Activated effector memory CD4-positive, alpha-beta T cell treated with anti-CD3 and anti-CD28 coated beads, Interleukin-2, amount 50 U/mL, for 16 hours (primary cell): ENCODE measurements around the gene NCKAP1.
"Not testable (repeated sequence)": the region's sequence is repeated elsewhere in the genome, so short reads cannot be mapped to it uniquely, and the experiment has no call there.

Source experiments
- DNase-seq: peaks from one replicate; pipeline ENCODE4 v3.0.0-alpha.2; 2020

The NCKAP1 gene

GRCh38 chr2:183038341-183039300 is at the start of gene NCKAP1:
Gene NCKAP1 (minus strand): TSS chr2:183038457. CDS start chr2:183038099, 358 bp downstream.
- DNase-seq = peak; percentile 95

GRCh38 chr2:183081911-183082310 is 43.7 kb upstream of the NCKAP1 start:
- DNase-seq = no peak

- DNase-seq = no peak
Measured at GRCh38 chr2:183079139-183079775, 41.0 kb upstream of the NCKAP1 start.

- DNase-seq = peak; percentile 89
Measured at GRCh38 chr2:183078464-183079138, 40.3 kb upstream of the NCKAP1 start, which contains the start of gene DUSP19. Gene DUSP19 (plus strand): TSS chr2:183078747. CDS start chr2:183078934, 187 bp downstream.

GRCh38 chr2:183078163-183078463 is 39.9 kb upstream of the NCKAP1 start:
- DNase-seq = peak; percentile 65

GRCh38 chr2:183072177-183072576 is 33.9 kb upstream of the NCKAP1 start:
- no peak for DNase-seq

GRCh38 chr2:183070942-183071844 is 32.9 kb upstream of the NCKAP1 start:
- no peak for DNase-seq

- DNase-seq = no peak
Measured at GRCh38 chr2:183069174-183069573, 30.9 kb upstream of the NCKAP1 start.

- DNase-seq = no peak
Measured at GRCh38 chr2:183068561-183068960, 30.3 kb upstream of the NCKAP1 start.

- DNase-seq = no peak
Measured at GRCh38 chr2:183063083-183063482, 24.8 kb upstream of the NCKAP1 start.

- no peak for DNase-seq
Measured at GRCh38 chr2:183060571-183061231, 22.4 kb upstream of the NCKAP1 start.

- DNase-seq = no peak
Measured at GRCh38 chr2:183059561-183059960, 21.3 kb upstream of the NCKAP1 start.

GRCh38 chr2:183057333-183057985 is 19.2 kb upstream of the NCKAP1 start:
- no peak for DNase-seq

- no peak for DNase-seq
Measured at GRCh38 chr2:183049420-183049819, 11.2 kb upstream of the NCKAP1 start.

- not testable (repeated sequence) for DNase-seq
Measured at GRCh38 chr2:183047486-183048125, 9.3 kb upstream of the NCKAP1 start.

- not testable (repeated sequence) for DNase-seq
Measured at GRCh38 chr2:183043580-183043979, 5.3 kb upstream of the NCKAP1 start.

GRCh38 chr2:183040604-183041003 is 2.3 kb upstream of the NCKAP1 start:
- no peak for DNase-seq

- peak; percentile 81 for DNase-seq
Measured at GRCh38 chr2:183037553-183038340, 510 bp downstream of the NCKAP1 start.

- DNase-seq = no peak
Measured at GRCh38 chr2:183037074-183037552, 1.1 kb downstream of the NCKAP1 start.
